ENCODE results near the gene DNAJB2. TPM values are rescaled to one million over a fixed set of nuclear protein-coding genes. Genes with fewer than 3 reads are reported as not detected.
"Not testable (repeated sequence)": the region's sequence is repeated elsewhere in the genome, so short reads cannot be mapped to it uniquely, and the experiment has no call there.

Gene DNAJB2
- total RNA-seq, 1 donor from 2014 or later: 51.7 TPM

- ATAC-seq: not testable (repeated sequence)
These were observed 20.2 kb upstream of the DNAJB2 start for GRCh38 chr2:219258942-219259341.

GRCh38 chr2:219261024-219261855, 17.9 kb upstream of the DNAJB2 start:
- no peak for ATAC-seq

GRCh38 chr2:219266232-219266631, 12.9 kb upstream of the DNAJB2 start:
- ATAC-seq: no peak

GRCh38 chr2:219266886-219267285, 12.3 kb upstream of the DNAJB2 start:
- ATAC-seq: no peak

- no peak for ATAC-seq
These were observed 10.9 kb upstream of the DNAJB2 start for GRCh38 chr2:219268294-219268693.

GRCh38 chr2:219269362-219270054, 9.7 kb upstream of the DNAJB2 start:
- no peak for ATAC-seq

GRCh38 chr2:219270055-219270372, 9.2 kb upstream of the DNAJB2 start:
- ATAC-seq: no peak

GRCh38 chr2:219271021-219271420, 8.1 kb upstream of the DNAJB2 start:
- no peak for ATAC-seq

- ATAC-seq: no peak
These were observed 6.8 kb upstream of the DNAJB2 start for GRCh38 chr2:219272356-219272755.

- ATAC-seq: no peak
These were observed 6.2 kb upstream of the DNAJB2 start for GRCh38 chr2:219272995-219273394.

GRCh38 chr2:219273937-219274336, 5.2 kb upstream of the DNAJB2 start:
- ATAC-seq: peak; percentile 94

- peak; percentile 53 for ATAC-seq
These were observed 4.7 kb upstream of the DNAJB2 start for GRCh38 chr2:219274361-219274921.

GRCh38 chr2:219277703-219278654, 1.2 kb upstream of the DNAJB2 start:
- ATAC-seq: peak; percentile 30

- ATAC-seq: no peak
These were observed 463 bp upstream of the DNAJB2 start for GRCh38 chr2:219278655-219279150.

- ATAC-seq: no peak
These were observed 850 bp downstream of the DNAJB2 start for GRCh38 chr2:219279916-219280516.

- no peak for ATAC-seq
These were observed 1.5 kb downstream of the DNAJB2 start for GRCh38 chr2:219280651-219281050.

GRCh38 chr2:219281588-219281987, 2.4 kb downstream of the DNAJB2 start:
- ATAC-seq: no peak

- no peak for ATAC-seq
These were observed 3.2 kb downstream of the DNAJB2 start for GRCh38 chr2:219282375-219282774.

- no peak for ATAC-seq
These were observed 3.9 kb downstream of the DNAJB2 start for GRCh38 chr2:219282943-219283581.

- no peak for ATAC-seq
These were observed 5.6 kb downstream of the DNAJB2 start for GRCh38 chr2:219284501-219285372.

- no peak for ATAC-seq
These were observed 6.2 kb downstream of the DNAJB2 start for GRCh38 chr2:219285373-219285735.

Measured in esophagus mucosa (tissue), 1 donor.